ENCODE data around the gene SUMO2. TPM values are rescaled to one million over a fixed set of nuclear protein-coding genes. Genes with fewer than 3 reads are reported as not detected.

SUMO2 gene
- total and polyA plus RNA-seq, 2 of the 13 experiments (the other 11 are each of a cell fraction or from before 2014, with no cell fraction given) = 337 to 553 TPM

DNA sequence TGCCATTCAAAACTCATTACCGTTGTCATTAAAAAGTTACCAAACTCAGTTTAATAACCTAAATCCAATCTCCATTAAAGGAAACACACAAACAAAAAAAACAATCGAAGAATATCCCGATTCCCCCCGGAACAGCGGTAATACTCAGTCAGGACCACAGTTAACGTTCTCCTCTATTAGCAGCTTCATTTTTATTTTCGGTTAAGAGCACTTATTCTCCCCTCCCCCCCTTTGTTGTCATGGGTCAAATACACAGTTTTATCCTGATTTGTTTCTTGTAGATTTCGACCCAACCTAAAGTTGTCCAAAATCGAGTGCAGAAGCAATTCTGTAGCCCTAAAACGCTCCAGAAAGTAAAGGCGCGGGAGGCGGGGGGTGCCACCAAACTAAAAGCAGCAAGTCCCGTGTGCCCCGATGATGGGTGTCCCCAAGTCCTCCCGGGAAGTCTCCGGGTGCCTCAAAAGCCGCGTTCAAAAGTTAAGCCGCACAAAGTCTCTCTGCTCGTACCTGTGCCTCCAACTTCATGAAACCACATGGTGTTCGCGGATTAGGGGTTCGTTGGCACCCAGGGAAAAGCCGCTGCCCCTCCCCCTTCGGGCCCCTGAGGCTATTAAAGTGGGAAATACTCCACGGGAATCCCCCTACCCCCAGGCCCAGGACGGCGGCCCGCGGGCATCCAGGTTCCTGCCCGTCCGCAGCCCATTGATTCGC is 996 bp downstream of the SUMO2 start (continued):
- TF ChIP-seq, protein P1, sequence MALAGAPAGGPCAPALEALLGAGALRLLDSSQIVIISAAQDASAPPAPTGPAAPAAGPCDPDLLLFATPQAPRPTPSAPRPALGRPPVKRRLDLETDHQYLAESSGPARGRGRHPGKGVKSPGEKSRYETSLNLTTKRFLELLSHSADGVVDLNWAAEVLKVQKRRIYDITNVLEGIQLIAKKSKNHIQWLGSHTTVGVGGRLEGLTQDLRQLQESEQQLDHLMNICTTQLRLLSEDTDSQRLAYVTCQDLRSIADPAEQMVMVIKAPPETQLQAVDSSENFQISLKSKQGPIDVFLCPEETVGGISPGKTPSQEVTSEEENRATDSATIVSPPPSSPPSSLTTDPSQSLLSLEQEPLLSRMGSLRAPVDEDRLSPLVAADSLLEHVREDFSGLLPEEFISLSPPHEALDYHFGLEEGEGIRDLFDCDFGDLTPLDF (CRISPR knock-in tag; IDR thresholded peaks at IDR 0.05) = no peak
- TF ChIP-seq DR1 (CRISPR knock-in tag; IDR thresholded peaks at IDR 0.05) = no peak
- TF ChIP-seq ARNTL (CRISPR knock-in tag; IDR thresholded peaks at IDR 0.05) = 0 out of 2 replicates have a peak, but pooled peaks have one; percentile 12
- TF ChIP-seq DNMT3B (CRISPR knock-in tag; conservative IDR thresholded peaks at IDR 0.05) = no peak
- TF ChIP-seq ZNF501 (CRISPR knock-in tag; IDR thresholded peaks at IDR 0.05) = peak; percentile 80; the same call in 1 of the 2 replicates
- no peak for TF ChIP-seq HHEX (CRISPR knock-in tag; IDR thresholded peaks at IDR 0.05)
- TF ChIP-seq, protein P2, sequence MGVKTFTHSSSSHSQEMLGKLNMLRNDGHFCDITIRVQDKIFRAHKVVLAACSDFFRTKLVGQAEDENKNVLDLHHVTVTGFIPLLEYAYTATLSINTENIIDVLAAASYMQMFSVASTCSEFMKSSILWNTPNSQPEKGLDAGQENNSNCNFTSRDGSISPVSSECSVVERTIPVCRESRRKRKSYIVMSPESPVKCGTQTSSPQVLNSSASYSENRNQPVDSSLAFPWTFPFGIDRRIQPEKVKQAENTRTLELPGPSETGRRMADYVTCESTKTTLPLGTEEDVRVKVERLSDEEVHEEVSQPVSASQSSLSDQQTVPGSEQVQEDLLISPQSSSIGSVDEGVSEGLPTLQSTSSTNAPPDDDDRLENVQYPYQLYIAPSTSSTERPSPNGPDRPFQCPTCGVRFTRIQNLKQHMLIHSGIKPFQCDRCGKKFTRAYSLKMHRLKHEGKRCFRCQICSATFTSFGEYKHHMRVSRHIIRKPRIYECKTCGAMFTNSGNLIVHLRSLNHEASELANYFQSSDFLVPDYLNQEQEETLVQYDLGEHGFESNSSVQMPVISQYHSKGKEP (CRISPR knock-in tag; IDR thresholded peaks at IDR 0.05) = no peak
- TF ChIP-seq, protein P3, sequence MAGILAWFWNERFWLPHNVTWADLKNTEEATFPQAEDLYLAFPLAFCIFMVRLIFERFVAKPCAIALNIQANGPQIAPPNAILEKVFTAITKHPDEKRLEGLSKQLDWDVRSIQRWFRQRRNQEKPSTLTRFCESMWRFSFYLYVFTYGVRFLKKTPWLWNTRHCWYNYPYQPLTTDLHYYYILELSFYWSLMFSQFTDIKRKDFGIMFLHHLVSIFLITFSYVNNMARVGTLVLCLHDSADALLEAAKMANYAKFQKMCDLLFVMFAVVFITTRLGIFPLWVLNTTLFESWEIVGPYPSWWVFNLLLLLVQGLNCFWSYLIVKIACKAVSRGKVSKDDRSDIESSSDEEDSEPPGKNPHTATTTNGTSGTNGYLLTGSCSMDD (CRISPR knock-in tag; IDR thresholded peaks at IDR 0.05) = no peak
- no peak for TF ChIP-seq ZNF841 (CRISPR knock-in tag; IDR thresholded peaks at IDR 0.05; ENCODE audit: borderline replicate concordance)
- TF ChIP-seq ZNF432 (CRISPR knock-in tag; IDR thresholded peaks at IDR 0.05; ENCODE audit: borderline replicate concordance) = no peak
- TF ChIP-seq, protein P4, sequence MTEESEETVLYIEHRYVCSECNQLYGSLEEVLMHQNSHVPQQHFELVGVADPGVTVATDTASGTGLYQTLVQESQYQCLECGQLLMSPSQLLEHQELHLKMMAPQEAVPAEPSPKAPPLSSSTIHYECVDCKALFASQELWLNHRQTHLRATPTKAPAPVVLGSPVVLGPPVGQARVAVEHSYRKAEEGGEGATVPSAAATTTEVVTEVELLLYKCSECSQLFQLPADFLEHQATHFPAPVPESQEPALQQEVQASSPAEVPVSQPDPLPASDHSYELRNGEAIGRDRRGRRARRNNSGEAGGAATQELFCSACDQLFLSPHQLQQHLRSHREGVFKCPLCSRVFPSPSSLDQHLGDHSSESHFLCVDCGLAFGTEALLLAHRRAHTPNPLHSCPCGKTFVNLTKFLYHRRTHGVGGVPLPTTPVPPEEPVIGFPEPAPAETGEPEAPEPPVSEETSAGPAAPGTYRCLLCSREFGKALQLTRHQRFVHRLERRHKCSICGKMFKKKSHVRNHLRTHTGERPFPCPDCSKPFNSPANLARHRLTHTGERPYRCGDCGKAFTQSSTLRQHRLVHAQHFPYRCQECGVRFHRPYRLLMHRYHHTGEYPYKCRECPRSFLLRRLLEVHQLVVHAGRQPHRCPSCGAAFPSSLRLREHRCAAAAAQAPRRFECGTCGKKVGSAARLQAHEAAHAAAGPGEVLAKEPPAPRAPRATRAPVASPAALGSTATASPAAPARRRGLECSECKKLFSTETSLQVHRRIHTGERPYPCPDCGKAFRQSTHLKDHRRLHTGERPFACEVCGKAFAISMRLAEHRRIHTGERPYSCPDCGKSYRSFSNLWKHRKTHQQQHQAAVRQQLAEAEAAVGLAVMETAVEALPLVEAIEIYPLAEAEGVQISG (CRISPR knock-in tag; IDR thresholded peaks at IDR 0.05) = peak; percentile 3; the same call in 1 of the 2 replicates
- no peak for TF ChIP-seq ZNF572 (CRISPR knock-in tag; IDR thresholded peaks at IDR 0.05)
- TF ChIP-seq, protein P5, sequence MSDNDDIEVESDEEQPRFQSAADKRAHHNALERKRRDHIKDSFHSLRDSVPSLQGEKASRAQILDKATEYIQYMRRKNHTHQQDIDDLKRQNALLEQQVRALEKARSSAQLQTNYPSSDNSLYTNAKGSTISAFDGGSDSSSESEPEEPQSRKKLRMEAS (IDR thresholded peaks at IDR 0.05) = no peak
- TF ChIP-seq IKZF1 (IDR thresholded peaks at IDR 0.05) = no peak
- TF ChIP-seq RARA (CRISPR knock-in tag; IDR thresholded peaks at IDR 0.05) = no peak
- TF ChIP-seq KLF9 (CRISPR knock-in tag; IDR thresholded peaks at IDR 0.05; ENCODE audit: low read depth) = no peak
- 0 out of 2 replicates have a peak, but pooled peaks have one; percentile 53 for TF ChIP-seq CHCHD3 (CRISPR knock-in tag; IDR thresholded peaks at IDR 0.05)
- no peak for TF ChIP-seq SIN3B (IDR thresholded peaks at IDR 0.05; ENCODE audit: low read length)

Data from HepG2 (cell line).